Stimulated activated CD4-positive, alpha-beta T cell treated with anti-CD3 and anti-CD28 coated beads, Interleukin-2, amount 100 ng/mL, for 48 hours (primary cell): Measurements from ENCODE around the gene CDH4.

Source experiments
- DNase-seq, 2 donors: peaks; one replicate each; pipeline ENCODE4 v3.0.0-alpha.2; 2020

The CDH4 gene

GRCh38 chr20:61505508-61505907 is 253.4 kb downstream of the CDH4 start:
- DNase-seq = no peak

- no peak for DNase-seq
Observed at GRCh38 chr20:61507778-61508177, 255.7 kb downstream of the CDH4 start.

- no peak for DNase-seq
Observed at GRCh38 chr20:61508301-61509096, 256.4 kb downstream of the CDH4 start.

DNA sequence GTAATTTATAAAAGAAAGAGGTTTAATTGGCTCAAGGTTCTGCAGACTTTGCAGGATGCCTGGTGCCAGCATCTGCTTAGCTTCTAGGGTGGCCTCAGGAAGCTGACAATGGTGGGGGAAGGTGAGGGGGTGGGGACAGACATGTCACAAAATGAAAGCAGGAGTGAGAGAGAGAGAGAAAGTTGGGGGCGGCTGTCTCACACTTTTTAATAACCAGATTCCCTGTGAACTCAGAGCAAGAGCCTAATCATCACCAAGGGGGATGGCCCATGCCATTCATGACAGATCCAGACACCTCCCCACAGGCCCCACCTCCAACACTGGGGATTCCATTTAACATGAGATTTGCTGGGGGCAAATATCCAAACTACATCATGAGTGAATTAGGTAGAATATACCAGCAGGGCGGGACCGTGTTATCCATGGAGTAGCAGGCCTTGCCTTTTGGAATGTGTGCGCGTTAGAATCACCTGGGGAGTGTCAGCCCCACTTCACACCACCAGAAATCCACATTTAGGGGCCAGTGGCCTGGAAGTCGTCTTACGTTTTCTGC is 258.8 kb downstream of the CDH4 start:
- DNase-seq = no peak

GRCh38 chr20:61512475-61512874 is 260.4 kb downstream of the CDH4 start:
- no peak for DNase-seq

- no peak for DNase-seq
Observed at GRCh38 chr20:61513124-61514017, 261.3 kb downstream of the CDH4 start.

DNA sequence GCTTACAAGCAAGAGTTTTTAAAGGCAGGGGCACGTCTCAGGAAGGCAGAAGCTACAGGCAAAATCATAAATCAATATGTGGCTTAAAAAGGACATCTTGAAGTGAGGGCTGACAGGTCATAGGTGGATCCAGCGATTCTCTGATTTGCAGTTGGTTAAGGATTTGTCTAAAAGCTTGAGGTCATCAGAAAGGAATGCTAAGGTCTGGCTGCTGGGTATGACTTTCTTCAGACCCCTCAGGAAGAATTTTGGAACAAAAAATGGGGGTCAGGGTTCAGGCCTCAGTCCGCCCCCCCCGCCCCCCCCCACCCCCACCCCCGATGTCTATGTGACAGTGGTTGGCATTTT is 261.9 kb downstream of the CDH4 start:
- DNase-seq = no peak

DNA sequence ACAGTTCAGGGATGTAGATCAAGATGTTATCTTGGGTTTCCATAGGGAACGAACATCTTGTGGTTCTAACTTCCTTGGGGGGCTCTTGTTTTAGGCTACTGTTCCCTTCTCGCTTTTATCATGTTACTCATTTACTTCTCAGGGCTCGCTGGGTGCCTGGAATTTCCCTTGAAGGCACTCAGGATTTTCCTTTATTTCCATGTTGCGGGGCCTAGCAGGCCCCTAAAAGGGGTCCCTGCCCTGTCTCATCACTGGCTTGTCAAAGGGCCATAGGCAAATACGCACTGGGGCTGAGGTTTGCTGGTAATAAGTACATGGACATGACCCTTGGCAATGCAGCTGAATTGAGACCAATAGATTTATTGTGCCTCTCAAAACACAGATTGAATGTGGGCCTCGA is 262.3 kb downstream of the CDH4 start:
- no peak for DNase-seq

DNA sequence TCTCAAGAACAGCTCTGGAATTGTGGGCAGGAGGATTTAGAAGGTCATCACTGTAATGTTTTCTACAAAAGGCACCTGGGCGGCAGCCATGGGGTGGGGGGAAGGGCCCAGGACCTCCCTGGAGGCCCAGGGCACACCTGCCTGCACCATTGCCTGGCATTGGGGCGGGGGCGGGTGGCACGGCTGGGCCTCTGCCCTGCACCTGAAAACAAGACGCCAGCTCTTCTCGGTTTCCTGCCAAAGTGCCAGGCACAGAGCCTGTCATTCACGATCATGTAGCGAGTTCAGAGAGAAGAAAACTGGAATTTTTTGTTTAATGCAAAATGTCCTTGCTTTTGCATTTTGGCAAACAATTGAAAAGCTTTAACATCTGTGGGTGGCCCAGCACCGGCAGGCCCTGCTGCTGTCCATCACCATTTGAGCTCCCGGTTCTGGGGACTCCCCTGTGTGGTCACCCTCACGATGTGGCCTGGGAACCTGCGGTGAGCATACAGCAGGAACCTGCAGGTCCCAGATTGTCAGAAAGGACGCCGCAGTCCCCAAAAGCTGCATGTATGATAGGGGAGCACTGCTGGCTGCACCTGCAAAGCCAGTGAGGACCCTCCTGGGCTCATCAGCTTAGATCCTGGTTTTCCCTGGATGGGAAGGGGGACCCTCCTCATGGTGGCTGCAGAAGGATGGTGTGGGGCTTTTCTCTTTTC is 262.9 kb downstream of the CDH4 start:
- DNase-seq = no peak

GRCh38 chr20:61515922-61516321 is 263.9 kb downstream of the CDH4 start:
- no peak for DNase-seq

DNA sequence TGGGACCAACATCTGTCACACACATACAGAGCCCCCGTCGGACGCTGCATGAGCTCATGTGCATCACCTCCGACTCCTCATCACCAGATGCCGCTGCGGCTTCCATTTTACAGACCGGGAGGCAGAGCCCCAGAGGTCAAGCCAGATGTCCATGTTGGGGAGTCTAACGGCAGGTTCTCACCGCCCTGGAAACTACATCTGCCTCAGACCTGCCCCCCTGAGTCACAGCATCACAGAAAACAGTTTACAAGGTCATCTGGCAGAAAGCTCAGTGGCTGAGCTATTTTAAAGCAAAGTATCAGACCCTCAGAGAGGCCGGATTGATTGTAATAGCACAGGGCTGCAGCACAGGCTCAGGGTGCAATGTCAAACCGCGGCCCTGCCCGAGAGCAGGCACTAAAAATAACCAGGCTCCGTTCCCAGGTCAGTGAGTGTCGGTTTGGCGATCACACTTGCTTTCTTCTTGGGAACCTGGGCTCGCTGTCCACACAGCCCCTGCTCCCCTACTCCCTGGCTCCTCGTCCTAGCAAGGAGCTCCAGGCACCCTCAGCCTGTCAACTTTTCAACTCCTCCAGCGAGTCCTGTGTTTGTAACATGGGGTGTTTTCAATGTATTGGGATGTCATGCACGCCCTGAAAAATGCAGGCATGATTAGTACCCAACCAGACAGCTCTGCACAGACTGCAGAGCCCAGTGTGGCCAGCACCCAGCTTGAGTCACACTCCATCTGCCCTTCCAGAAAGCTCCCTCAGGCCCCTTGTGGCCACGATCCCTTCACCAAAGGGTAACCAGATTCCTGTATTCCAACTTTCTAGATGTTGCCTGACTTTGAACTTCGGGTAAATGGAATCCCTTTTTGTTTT is 264.5 kb downstream of the CDH4 start:
- DNase-seq = no peak

- no peak for DNase-seq
Observed at GRCh38 chr20:61517419-61517818, 265.4 kb downstream of the CDH4 start.

GRCh38 chr20:61518424-61518951 is 266.4 kb downstream of the CDH4 start:
- DNase-seq = no peak

DNA sequence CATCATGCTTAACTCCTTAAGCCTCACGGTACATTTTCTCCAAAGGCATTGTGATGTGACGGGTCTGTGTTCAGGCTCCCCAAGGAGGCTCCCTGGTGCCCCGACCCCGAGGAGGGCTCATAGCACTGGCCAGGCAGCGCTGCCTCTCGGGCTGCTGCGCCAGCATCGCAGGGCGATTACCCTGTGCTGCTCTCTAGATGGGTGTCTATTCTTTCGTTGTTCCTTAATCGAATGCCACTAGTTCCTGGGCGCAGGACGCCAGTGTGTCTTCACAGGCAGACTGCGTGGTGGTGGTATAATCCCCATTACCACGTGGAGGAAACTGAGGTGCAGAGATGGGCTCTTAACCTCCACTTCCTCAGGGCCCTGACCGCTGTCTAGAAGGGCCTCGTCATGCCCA is 267.4 kb downstream of the CDH4 start:
- no peak for DNase-seq

DNA sequence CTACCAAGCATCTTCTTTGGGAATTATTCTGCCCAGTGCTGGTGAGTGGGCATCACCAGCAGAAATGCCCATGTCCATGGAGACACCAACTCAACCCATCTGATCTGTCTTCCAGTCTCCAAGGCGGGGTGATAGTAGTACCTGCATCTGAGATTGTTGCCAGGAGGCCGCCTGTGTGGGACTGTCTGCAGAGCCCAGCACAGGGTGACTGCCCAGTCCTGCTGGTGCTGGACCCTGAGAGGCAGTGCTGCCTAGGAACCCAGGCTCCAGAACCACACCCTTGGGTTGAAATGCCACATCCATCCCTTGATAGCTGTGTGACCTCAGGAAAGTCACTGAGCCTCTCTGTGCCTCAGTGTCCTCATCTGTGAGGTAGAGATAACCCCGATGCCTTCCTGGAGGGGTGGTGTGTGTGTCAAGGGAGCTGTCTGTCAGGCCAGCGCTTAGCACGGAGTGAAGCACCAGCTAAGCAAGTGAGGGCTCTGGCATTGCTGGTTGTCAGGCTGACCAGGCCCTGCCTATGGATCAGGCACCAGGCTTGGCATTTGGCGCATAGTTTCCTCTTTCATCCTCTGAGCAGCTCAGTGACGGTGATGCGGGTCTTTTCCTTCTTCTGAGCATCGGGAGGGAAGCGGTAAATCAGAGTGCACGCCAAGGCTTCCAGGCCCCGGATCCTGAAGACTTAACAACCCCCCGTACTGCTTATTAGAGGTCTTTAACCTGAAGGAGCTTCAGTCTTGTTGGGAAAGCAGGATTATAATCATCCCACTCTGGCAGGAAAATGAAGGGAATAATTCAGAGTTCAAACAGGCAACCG is 268.2 kb downstream of the CDH4 start:
- DNase-seq = no peak

DNA sequence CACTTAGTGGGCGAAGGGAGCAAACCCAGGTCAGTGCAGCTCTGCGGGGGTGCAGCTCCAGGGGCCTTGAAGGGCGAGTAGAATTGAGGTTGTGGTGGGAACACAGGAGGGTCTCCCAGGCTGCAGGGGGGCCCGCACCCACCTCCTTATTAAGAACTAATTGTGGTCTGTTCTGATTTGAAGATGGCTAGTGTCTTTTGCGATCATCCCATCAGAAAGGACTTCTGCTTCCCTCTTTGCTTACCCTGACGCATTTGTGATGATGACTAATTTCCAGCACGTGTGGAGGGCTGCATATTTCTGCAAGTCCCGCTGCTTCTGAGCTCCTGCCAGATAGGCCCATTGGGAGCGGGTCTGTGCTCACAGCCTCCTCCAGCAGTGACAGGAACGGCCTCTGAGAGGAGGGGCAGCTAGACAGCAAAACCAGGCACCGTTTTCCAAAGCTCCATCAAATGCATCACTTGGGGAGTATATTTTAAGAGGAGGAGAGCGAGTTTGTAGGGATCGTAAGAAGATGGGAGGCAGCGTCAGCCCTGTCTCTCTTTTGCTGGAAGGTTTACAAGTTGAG is 268.9 kb downstream of the CDH4 start:
- DNase-seq = no peak

DNA sequence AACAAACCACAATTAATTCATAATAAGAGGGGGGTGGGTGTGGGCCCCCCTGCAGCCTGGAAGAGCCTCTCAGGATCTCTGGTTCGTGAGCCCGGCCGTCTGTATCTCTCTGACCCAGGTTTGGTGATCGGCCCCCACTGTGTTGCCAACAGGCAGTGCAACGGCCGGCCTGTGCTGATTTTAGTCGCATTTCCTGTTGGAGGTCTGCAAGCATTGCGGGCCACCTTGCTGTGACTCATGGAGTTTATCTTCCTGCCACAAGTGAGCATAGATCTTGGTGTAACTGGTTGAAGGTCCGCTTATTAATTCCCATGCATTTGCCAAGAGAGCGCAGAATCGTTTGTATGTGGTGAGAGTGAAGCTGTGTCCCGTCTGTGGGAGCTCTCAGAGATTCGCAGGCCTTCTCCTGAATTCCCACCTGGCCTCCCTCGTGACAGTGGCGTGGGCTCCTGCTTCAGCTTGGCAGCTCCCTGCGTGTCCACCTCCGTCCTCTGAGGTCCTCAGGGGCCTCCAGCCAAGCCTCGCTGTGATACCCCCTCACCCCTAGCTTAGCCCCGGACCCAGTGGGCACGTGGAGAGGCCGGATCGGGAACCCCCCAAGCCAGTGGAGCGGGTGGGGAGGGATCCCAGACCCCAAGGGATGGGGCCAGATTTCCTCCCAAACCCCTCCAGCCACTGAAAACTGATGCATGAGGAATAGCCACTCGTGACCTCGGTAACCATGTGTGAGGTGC is 269.8 kb downstream of the CDH4 start:
- no peak for DNase-seq

DNA sequence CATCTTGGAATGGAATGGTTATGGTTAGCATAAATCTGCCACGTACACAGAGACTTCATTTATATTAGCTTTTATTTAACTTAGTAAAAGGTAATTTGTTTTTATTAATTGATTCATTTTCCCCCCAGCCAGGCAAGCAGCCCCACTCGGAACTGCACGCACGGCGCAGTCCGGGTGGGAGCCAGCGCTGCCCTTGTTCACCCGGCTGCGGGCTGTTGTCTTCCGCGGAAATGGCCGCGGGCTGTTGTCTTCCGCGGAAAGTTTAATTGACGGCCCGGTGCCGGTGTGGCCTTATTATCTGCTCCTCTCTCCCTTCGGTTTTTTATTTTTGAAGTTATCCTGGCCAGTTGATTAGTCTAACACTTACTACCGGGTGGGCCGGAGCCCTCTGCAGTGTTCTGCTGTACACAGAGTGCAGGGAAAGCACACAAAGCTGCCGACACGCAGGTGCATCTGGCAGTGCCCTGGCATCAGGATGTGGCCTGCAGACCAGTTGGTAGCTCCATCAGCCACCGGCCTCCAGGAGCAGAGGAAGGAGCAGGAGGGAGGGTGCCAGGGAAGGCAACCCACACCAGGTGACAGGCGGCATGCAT is 270.5 kb downstream of the CDH4 start:
- no peak for DNase-seq

DNA sequence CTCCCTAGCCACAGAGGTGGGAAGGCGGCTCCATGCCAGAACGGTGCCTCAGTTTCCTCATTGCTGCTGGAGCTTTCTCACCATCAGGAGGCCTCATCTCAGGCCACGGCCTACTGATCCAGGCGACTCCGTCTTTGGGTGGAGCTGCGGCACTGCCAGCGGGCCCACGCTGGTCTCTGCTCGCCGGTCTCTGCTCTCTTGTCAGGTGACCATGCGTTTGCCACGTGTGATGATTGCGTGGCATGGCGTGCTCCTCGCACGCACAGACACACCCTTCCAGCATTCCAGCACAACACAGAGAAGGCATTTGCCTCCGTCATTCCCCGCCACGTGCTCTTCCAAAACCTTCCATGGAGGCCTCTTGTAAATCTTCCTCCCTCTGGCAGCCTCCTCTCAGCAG is 271.1 kb downstream of the CDH4 start:
- no peak for DNase-seq
